T-cell (primary cell): ENCODE results near the gene C2orf15. TPM values are rescaled to one million over a fixed set of nuclear protein-coding genes. Genes with fewer than 3 reads are reported as not detected.

ENCODE experiments used
- ATAC-seq, 4 experiments: fragments of 200-7000 bp in 3 of 4; fragments of 150-1000 bp in 1 of 4; cut with Tn5 transposase; replicated peaks in 1 of 4; 1 replicate in 3 of 4; 2 replicates in 1 of 4; pipeline ENCODE4 v1.10.0; 2021; ENCODE audit warnings: moderate library complexity in 3 of 4, mild to moderate bottlenecking in 2 of 4, moderate number of reproducible peaks in 1 of 4
- CTCF ChIA-PET, 2 donors: fragments of 300-600 bp; sonication (Branson Sonifier 250); formaldehyde crosslinking; loops; one replicate each; lab custom pipeline; 2022; ENCODE audit warnings: antibody characterized with exemption in 2 of 2; lab: Charles Lee
- POLR2A ChIA-PET, 2 donors: fragments of 300-600 bp; sonication (Branson Sonifier 250); formaldehyde crosslinking; loops; one replicate each; lab custom pipeline; 2022; ENCODE audit warnings: antibody characterized with exemption in 2 of 2; lab: Charles Lee
- DNase-seq, 35 experiments: peaks; one replicate each; pipeline versions ENCODE4 v3.0.0 to v3.0.0-alpha.2; 2013 to 2023
- H3K27ac ChIP-seq: one replicate; pipeline ENCODE4 v1.5.1; 2013; ENCODE audit warnings: low read length
- H3K27me3 ChIP-seq, 2 experiments: replicated peaks in 1 of 2; 1 replicate in 1 of 2; 2 replicates in 1 of 2; pipeline versions ENCODE4 v1.6.1 to v1.7.0; 2013; ENCODE audit warnings: low read length in 1 of 2, mixed read lengths in 1 of 2; ENCODE audit not compliant: control insufficient read depth in 2 of 2, insufficient read depth in 2 of 2; ENCODE audit errors: extremely low read depth in 1 of 2
- H3K36me3 ChIP-seq, 2 donors: 1 replicate in 1 of 2; 2 replicates in 1 of 2; pipeline versions ENCODE4 v1.6.1 to v1.7.0; 2013; ENCODE audit warnings: low read length in 1 of 2; ENCODE audit not compliant: control insufficient read depth in 2 of 2, insufficient read depth in 1 of 2; ENCODE audit errors: extremely low read depth in 1 of 2
- H3K4me1 ChIP-seq, 2 experiments: 1 replicate in 1 of 2; 2 replicates in 1 of 2; pipeline versions ENCODE4 v1.6.1 to v1.7.0; 2013; ENCODE audit warnings: low read length in 2 of 2, mixed read lengths in 1 of 2; ENCODE audit not compliant: insufficient read depth in 2 of 2, control insufficient read depth in 1 of 2; ENCODE audit errors: extremely low read depth in 1 of 2
- H3K4me3 ChIP-seq, 2 donors: 1 replicate in 1 of 2; 2 replicates in 1 of 2; pipeline versions ENCODE4 v1.5.1 to v1.7.0; 2013; ENCODE audit warnings: mild to moderate bottlenecking in 2 of 2, low read length in 1 of 2, moderate library complexity in 1 of 2; ENCODE audit not compliant: control insufficient read depth in 1 of 2; ENCODE audit errors: extremely low read depth in 1 of 2
- H3K9me3 ChIP-seq: 2 replicates; pipeline ENCODE4 v1.7.0; 2013
- H3K27ac Mint-ChIP-seq, 2 donors: one replicate each; pipeline ENCODE4 v1.8.0; 2020 to 2021; ENCODE audit warnings: mild to moderate bottlenecking in 2 of 2, mixed read lengths in 2 of 2
- H3K27me3 Mint-ChIP-seq, 2 donors: one replicate each; pipeline ENCODE4 v1.8.0; 2021 to 2022; ENCODE audit warnings: mixed read lengths in 2 of 2
- H3K36me3 Mint-ChIP-seq: one replicate; pipeline ENCODE4 v1.8.0; 2021; ENCODE audit warnings: mixed read lengths
- H3K4me1 Mint-ChIP-seq, 3 donors: one replicate each; pipeline ENCODE4 v1.8.0; 2020 to 2022; ENCODE audit warnings: mixed read lengths in 3 of 3, mild to moderate bottlenecking in 1 of 3
- H3K4me3 Mint-ChIP-seq, 3 donors: one replicate each; pipeline ENCODE4 v1.8.0; 2020 to 2022; ENCODE audit warnings: mild to moderate bottlenecking in 3 of 3, mixed read lengths in 3 of 3, moderate library complexity in 3 of 3
- H3K9me3 Mint-ChIP-seq, 3 donors: one replicate each; pipeline ENCODE4 v1.8.0; 2020 to 2022; ENCODE audit warnings: mixed read lengths in 3 of 3
- WGBS: methylation state at CpG from one replicate; pipeline ENCODE4 v1.1.5; 2013; ENCODE audit warnings: missing lambda C conversion rate; ENCODE audit not compliant: insufficient coverage; 5-methylcytosine and 5-hydroxymethylcytosine counted together
- total RNA-seq, 35 experiments: library from RNA in 6 of 35; stranded (reverse) in 6 of 35; fragments of 120-200 nt in 1 of 35; gene quantifications; one replicate each; pipeline versions ENCODE4 v1.2.1 to v1.2.4 and lab custom pipeline; 2013 to 2026

C2orf15 gene
- total RNA-seq (1 to 10 TPM; 2.1 to 3.1 (median 2.3) TPM), total RNA-seq (lab: John Stamatoyannopoulos, UW) (0.15 to 3.6 (median 1.6) reads per million in 29 experiments)
- total RNA-seq (2013): 6.2 TPM

- H3K27me3 Mint-ChIP-seq: no peaks in the 10 kb centered on the region
- H3K36me3 Mint-ChIP-seq: peaks cover 13% of the 10 kb centered on the region
- Histone ChIP-seq H3K27ac (peak within 1 kb of the TSS; percentile 95), H3K4me1 (peaks cover 11 to 14% of the 10 kb centered on the region in 2 experiments), H3K9me3 (no peaks in the 10 kb centered on the region), H3K27me3 (no peaks in the 10 kb centered on the region), H3K36me3 (no peaks in the 10 kb centered on the region), H3K4me3 (peak within 1 kb of the TSS; percentile 92 to 98)
- under 1% methylated on average over 76 of the region's 84 CpGs for WGBS
- ATAC-seq (peak; percentile 88 to 92 (median 89)), DNase-seq (peak; percentile 90 to 98 (median 94))
- peaks cover 10 to 24% (median 19%) of the 10 kb centered on the region in 3 donors for H3K4me1 Mint-ChIP-seq
- no peaks in the 10 kb centered on the region for H3K9me3 Mint-ChIP-seq
- H3K4me3 Mint-ChIP-seq: peak within 1 kb of the TSS; percentile 87 to 95 (median 94)
- ChIA-PET CTCF (interaction anchor here in 1 of 2 donors (0.5 to 2.3 kb wide), 7 partner anchors 14 to 1436 kb away, joined by 3 to 13 read pairs (median 4); partner anchors contain the start of genes EIF5B, LIPT1, MITD1 and MRPL30), POLR2A (interaction anchor here (0.6 to 1.4 kb wide), 9 partner anchors 9 to 349 kb away, joined by 3 to 14 read pairs (median 3); partner anchors contain the start of gene REV1 (in 1 of the 2))
- H3K27ac Mint-ChIP-seq: peak within 1 kb of the TSS; percentile 95 to 97
These were observed at the start of gene C2orf15 for GRCh38 chr2:99141110-99142108. Gene C2orf15, plus strand, starts transcription at chr2:99141707. Its CDS starts 8,852 bp downstream, at chr2:99150559.

GRCh38 chr2:99096728-99097127 is 44.8 kb upstream of the C2orf15 start:
- peaks cover 0 to 4% of the 10 kb centered on the region in 2 donors for H3K27me3 Mint-ChIP-seq
- Histone ChIP-seq H3K27ac (no peak overlapping the region), H3K36me3 (no peaks in the 10 kb centered on the region), H3K4me1 (no peaks in the 10 kb centered on the region), H3K27me3 (no peaks in the 10 kb centered on the region), H3K9me3 (no peaks in the 10 kb centered on the region), H3K4me3 (no peak overlapping the region)
- no peak for DNase-seq
- peaks cover 16% of the 10 kb centered on the region for H3K36me3 Mint-ChIP-seq
- H3K4me1 Mint-ChIP-seq: peaks cover 4 to 6% (median 5%) of the 10 kb centered on the region in 3 donors
- CTCF ChIA-PET: no interaction called here
- no peak for ATAC-seq
- peaks cover 0 to 12% (median 3%) of the 10 kb centered on the region in 3 donors for H3K9me3 Mint-ChIP-seq
- no CpG with 5 or more reads among the region's 1 CpG for WGBS
- H3K27ac Mint-ChIP-seq: no peak overlapping the region
- POLR2A ChIA-PET: no interaction called here
- no peak overlapping the region for H3K4me3 Mint-ChIP-seq

GRCh38 chr2:99101697-99102096 is 39.8 kb upstream of the C2orf15 start:
- no peak for ATAC-seq
- Histone ChIP-seq H3K27ac (no peak overlapping the region), H3K4me3 (no peak overlapping the region), H3K27me3 (no peaks in the 10 kb centered on the region), H3K36me3 (peaks cover 0 to 3% of the 10 kb centered on the region in 2 donors), H3K4me1 (no peaks in the 10 kb centered on the region), H3K9me3 (no peaks in the 10 kb centered on the region)
- POLR2A ChIA-PET: no interaction called here
- Mint-ChIP-seq H3K36me3 (peaks cover 4% of the 10 kb centered on the region), H3K27me3 (no peaks in the 10 kb centered on the region), H3K4me1 (peaks cover 5 to 8% (median 8%) of the 10 kb centered on the region in 3 donors), H3K27ac (peak overlapping the region; percentile 13 to 68), H3K9me3 (no peaks in the 10 kb centered on the region), H3K4me3 (no peak overlapping the region)
- CTCF ChIA-PET: no interaction called here
- WGBS: no CpG with 5 or more reads among the region's 3 CpGs
- DNase-seq: no peak

GRCh38 chr2:99104006-99104405 is 37.5 kb upstream of the C2orf15 start:
- POLR2A ChIA-PET: no interaction called here
- Histone ChIP-seq H3K27ac (no peak overlapping the region), H3K4me3 (no peak overlapping the region), H3K4me1 (no peaks in the 10 kb centered on the region), H3K9me3 (no peaks in the 10 kb centered on the region), H3K36me3 (peaks cover 0 to 3% of the 10 kb centered on the region in 2 donors), H3K27me3 (no peaks in the 10 kb centered on the region)
- DNase-seq (no peak), ATAC-seq (no peak)
- 100% methylated on average over 1 of the region's 2 CpGs for WGBS
- no peak overlapping the region for H3K4me3 Mint-ChIP-seq
- H3K4me1 Mint-ChIP-seq: peaks cover 5 to 8% (median 8%) of the 10 kb centered on the region in 3 donors
- CTCF ChIA-PET: no interaction called here
- peaks cover 4% of the 10 kb centered on the region for H3K36me3 Mint-ChIP-seq
- H3K27ac Mint-ChIP-seq: no peak overlapping the region
- H3K9me3 Mint-ChIP-seq: no peaks in the 10 kb centered on the region
- no peaks in the 10 kb centered on the region for H3K27me3 Mint-ChIP-seq

- Mint-ChIP-seq H3K4me3 (no peak overlapping the region), H3K27me3 (no peaks in the 10 kb centered on the region), H3K36me3 (peaks cover 4% of the 10 kb centered on the region), H3K9me3 (no peaks in the 10 kb centered on the region), H3K27ac (no peak overlapping the region), H3K4me1 (peaks cover 0 to 2% (median 0%) of the 10 kb centered on the region in 3 donors)
- H3K9me3 ChIP-seq: no peaks in the 10 kb centered on the region
- H3K27ac ChIP-seq: no peak overlapping the region
- H3K4me3 ChIP-seq: no peak overlapping the region
- POLR2A ChIA-PET: no interaction called here
- ATAC-seq: no peak
- DNase-seq: no peak
- H3K27me3 ChIP-seq: no peaks in the 10 kb centered on the region
- WGBS: 57% methylated on average over 2 of the region's 2 CpGs
- CTCF ChIA-PET: no interaction called here
- H3K36me3 ChIP-seq: peaks cover 0 to 3% of the 10 kb centered on the region in 2 donors
- H3K4me1 ChIP-seq: no peaks in the 10 kb centered on the region
These were observed 34.6 kb upstream of the C2orf15 start for GRCh38 chr2:99106913-99107312.

- ATAC-seq (no peak), DNase-seq (no peak)
- ChIA-PET CTCF (no interaction called here), POLR2A (no interaction called here)
- Mint-ChIP-seq H3K36me3 (no peaks in the 10 kb centered on the region), H3K4me1 (no peaks in the 10 kb centered on the region), H3K27ac (no peak overlapping the region), H3K4me3 (no peak overlapping the region), H3K27me3 (no peaks in the 10 kb centered on the region), H3K9me3 (no peaks in the 10 kb centered on the region)
- Histone ChIP-seq H3K27me3 (no peaks in the 10 kb centered on the region), H3K9me3 (no peaks in the 10 kb centered on the region), H3K4me1 (no peaks in the 10 kb centered on the region), H3K36me3 (no peaks in the 10 kb centered on the region), H3K4me3 (no peak overlapping the region), H3K27ac (no peak overlapping the region)
- WGBS: no CpG with 5 or more reads among the region's 2 CpGs
These were observed 30.3 kb upstream of the C2orf15 start for GRCh38 chr2:99111236-99111635.
